ENCODE results near the gene BCL2L11.
A peak's percentile ranks its signal among the peaks of the same experiment; 100 is the strongest.
"Not testable (repeated sequence)": the region's sequence is repeated elsewhere in the genome, so short reads cannot be mapped to it uniquely, and the experiment has no call there.

The BCL2L11 gene, protein sequence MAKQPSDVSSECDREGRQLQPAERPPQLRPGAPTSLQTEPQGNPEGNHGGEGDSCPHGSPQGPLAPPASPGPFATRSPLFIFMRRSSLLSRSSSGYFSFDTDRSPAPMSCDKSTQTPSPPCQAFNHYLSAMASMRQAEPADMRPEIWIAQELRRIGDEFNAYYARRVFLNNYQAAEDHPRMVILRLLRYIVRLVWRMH
- long read RNA-seq, full-length matches to known transcripts: 8 of 11 reads
- long read RNA-seq, partial matches to known transcripts: 1 of 11 reads
- long read RNA-seq, other reads (novel, unspliced or antisense): 2 of 11 reads

DNA sequence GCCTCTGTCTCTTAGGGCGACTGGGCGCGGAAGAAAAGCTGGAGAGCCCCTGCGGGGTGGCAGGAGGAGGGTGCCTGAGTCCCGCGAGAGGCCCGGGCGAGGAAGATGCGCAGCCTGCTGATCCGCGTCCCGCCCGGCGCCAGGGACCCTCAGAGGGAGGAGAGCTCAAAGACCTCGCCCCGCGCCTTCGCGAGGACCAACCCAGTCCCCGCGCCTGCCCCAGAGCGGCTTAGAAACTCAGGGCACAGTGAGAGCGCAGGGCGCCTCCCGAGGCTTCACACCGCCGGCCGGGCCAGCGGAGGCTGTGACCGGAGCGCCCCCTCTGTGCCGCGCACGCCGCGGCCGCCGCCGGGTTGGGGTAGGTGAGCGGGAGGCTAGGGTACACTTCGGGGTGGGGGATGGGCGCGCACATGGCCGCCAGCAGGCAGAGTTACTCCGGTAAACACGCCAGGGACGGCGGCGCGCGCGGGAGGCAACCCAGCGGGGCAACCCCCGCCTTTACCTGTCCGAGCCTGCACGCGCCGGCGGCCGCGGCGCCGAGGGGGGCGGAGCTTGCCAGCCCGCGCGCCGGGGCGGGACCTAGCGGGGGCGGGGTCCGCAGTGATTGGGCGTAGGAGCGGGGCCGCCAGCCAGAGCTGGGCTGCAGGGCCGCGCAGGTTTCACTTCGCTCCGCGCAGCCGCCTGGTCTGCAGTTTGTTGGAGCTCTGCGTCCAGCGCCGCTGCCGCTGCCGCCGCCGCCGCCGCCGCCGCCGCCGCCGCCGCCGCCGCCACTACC, at the start of gene BCL2L11:
Gene BCL2L11 (plus strand): TSS at position 662 of the 775 bp plus-strand sequence. CDS start 2,832 bp downstream, outside the sequence.
- H3K27ac ChIP-seq (replicated peaks): peak within 1 kb of the TSS; percentile 95
- TF ChIP-seq, protein P1, sequence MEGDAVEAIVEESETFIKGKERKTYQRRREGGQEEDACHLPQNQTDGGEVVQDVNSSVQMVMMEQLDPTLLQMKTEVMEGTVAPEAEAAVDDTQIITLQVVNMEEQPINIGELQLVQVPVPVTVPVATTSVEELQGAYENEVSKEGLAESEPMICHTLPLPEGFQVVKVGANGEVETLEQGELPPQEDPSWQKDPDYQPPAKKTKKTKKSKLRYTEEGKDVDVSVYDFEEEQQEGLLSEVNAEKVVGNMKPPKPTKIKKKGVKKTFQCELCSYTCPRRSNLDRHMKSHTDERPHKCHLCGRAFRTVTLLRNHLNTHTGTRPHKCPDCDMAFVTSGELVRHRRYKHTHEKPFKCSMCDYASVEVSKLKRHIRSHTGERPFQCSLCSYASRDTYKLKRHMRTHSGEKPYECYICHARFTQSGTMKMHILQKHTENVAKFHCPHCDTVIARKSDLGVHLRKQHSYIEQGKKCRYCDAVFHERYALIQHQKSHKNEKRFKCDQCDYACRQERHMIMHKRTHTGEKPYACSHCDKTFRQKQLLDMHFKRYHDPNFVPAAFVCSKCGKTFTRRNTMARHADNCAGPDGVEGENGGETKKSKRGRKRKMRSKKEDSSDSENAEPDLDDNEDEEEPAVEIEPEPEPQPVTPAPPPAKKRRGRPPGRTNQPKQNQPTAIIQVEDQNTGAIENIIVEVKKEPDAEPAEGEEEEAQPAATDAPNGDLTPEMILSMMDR (IDR thresholded peaks at IDR 0.05; ENCODE audit: insufficient read depth, low read length): peak; percentile 1
- no peak for TF ChIP-seq GABPA (IDR thresholded peaks at IDR 0.05; ENCODE audit: low read depth)
- TF ChIP-seq POLR2AphosphoS5 (IDR thresholded peaks at IDR 0.05; ENCODE audit: low read depth): peak; percentile 73; the same call in 1 of the 2 replicates
- TF ChIP-seq, protein P2, sequence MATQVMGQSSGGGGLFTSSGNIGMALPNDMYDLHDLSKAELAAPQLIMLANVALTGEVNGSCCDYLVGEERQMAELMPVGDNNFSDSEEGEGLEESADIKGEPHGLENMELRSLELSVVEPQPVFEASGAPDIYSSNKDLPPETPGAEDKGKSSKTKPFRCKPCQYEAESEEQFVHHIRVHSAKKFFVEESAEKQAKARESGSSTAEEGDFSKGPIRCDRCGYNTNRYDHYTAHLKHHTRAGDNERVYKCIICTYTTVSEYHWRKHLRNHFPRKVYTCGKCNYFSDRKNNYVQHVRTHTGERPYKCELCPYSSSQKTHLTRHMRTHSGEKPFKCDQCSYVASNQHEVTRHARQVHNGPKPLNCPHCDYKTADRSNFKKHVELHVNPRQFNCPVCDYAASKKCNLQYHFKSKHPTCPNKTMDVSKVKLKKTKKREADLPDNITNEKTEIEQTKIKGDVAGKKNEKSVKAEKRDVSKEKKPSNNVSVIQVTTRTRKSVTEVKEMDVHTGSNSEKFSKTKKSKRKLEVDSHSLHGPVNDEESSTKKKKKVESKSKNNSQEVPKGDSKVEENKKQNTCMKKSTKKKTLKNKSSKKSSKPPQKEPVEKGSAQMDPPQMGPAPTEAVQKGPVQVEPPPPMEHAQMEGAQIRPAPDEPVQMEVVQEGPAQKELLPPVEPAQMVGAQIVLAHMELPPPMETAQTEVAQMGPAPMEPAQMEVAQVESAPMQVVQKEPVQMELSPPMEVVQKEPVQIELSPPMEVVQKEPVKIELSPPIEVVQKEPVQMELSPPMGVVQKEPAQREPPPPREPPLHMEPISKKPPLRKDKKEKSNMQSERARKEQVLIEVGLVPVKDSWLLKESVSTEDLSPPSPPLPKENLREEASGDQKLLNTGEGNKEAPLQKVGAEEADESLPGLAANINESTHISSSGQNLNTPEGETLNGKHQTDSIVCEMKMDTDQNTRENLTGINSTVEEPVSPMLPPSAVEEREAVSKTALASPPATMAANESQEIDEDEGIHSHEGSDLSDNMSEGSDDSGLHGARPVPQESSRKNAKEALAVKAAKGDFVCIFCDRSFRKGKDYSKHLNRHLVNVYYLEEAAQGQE (IDR thresholded peaks at IDR 0.05; ENCODE audit: insufficient replicate concordance, low read depth): peak; percentile 72
- no peak for TF ChIP-seq SPI1 (IDR thresholded peaks at IDR 0.05; ENCODE audit: borderline replicate concordance, low read depth)

DNA sequence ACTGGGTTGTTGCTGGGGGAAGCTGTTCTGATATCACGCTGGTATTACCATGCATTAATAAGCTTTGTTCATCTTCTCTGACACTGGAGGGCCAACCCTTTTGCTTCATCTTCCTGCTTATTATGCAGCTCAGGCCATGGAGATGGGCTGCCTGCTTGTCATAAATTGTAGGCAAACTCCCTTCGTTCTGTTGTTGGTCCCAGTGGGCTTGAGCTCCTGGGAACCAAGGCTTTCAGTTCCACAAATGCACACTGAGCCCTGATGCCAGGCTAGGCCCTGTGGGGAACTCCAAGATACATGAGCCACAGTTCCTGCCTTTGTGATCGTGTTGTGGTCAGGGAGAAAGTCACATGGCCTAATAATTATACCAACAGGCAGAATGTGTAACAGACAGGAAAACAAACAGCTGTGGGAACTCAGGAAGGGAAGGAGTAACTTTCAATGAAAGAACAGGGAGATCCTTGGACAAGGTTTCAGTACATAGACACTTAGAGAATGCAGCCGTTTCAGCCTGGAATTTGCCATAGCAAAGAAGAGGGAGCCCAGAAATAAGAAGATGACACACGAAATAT, 49.0 kb upstream of the BCL2L11 start:
- no peak overlapping the region for H3K27ac ChIP-seq (replicated peaks)
- peak in 1 of 2 experiments; percentile 43 for DNase-seq (ENCODE audit: low read depth in 1 of 2, low spot score in 1 of 2)
- TF ChIP-seq POLR2AphosphoS5 (IDR thresholded peaks at IDR 0.05; ENCODE audit: low read depth) (no peak), GABPA (IDR thresholded peaks at IDR 0.05; ENCODE audit: low read depth) (no peak)
- TF ChIP-seq, protein P1 (IDR thresholded peaks at IDR 0.05; ENCODE audit: insufficient read depth, low read length): no peak
- TF ChIP-seq, protein P2 (IDR thresholded peaks at IDR 0.05; ENCODE audit: insufficient replicate concordance, low read depth): no peak

More for the DNA sequence above, at the start of gene BCL2L11:
- H3K27me3 ChIP-seq (ENCODE audit: insufficient read depth, poor library complexity, severe bottlenecking): no peaks in the 10 kb centered on the region
- peak within 1 kb of the TSS; percentile 62 for H3K4me3 ChIP-seq (replicated peaks; ENCODE audit: insufficient read depth, low read length)
- DNase-seq (ENCODE audit: low read depth in 1 of 2, low spot score in 1 of 2): peak; percentile 85 to 90

DNA sequence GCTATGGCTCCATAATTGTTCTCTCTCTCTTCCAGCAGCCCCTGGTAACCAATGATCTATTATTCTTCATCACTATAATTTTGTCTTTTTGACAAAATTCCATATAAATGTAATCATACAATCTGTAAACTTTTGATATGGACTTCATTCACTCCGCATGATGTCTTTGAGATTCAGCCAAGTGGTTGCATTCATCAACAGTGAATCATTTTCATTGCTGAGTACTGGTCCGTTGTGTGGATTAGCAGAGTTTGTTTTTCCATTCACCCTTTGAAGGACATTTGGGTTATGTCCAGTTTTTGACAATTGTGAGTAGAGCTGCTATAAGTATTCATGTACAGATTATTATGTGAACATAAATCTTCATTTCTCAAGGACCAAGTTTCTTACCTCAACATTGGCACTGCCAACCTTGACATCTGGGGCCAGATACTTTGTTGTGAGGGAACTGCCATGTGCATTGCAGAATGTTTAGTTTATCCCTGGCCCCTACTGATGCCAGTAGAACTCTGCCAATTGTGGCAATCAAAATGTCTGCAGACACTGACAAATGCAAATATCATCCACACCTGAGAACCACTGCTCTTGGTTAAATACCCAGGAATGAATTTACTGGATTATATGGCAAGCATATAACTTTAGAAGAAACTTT, 48.4 kb upstream of the BCL2L11 start:
- no peak for TF ChIP-seq POLR2AphosphoS5 (IDR thresholded peaks at IDR 0.05; ENCODE audit: low read depth)
- TF ChIP-seq, protein P2 (IDR thresholded peaks at IDR 0.05; ENCODE audit: insufficient replicate concordance, low read depth): no peak
- TF ChIP-seq, protein P1 (IDR thresholded peaks at IDR 0.05; ENCODE audit: insufficient read depth, low read length): no peak
- no peak for TF ChIP-seq GABPA (IDR thresholded peaks at IDR 0.05; ENCODE audit: low read depth)
- no peak for TF ChIP-seq SPI1 (IDR thresholded peaks at IDR 0.05; ENCODE audit: borderline replicate concordance, low read depth)
- H3K27ac ChIP-seq (replicated peaks): no peak overlapping the region
- H3K4me3 ChIP-seq (replicated peaks; ENCODE audit: insufficient read depth, low read length): no peak overlapping the region
- DNase-seq (ENCODE audit: low read depth in 1 of 2, low spot score in 1 of 2): no peak
- no peaks in the 10 kb centered on the region for H3K27me3 ChIP-seq (ENCODE audit: insufficient read depth, poor library complexity, severe bottlenecking)

More for the DNA sequence above, 49.0 kb upstream of the BCL2L11 start:
- H3K4me3 ChIP-seq (replicated peaks; ENCODE audit: insufficient read depth, low read length): no peak overlapping the region
- no peaks in the 10 kb centered on the region for H3K27me3 ChIP-seq (ENCODE audit: insufficient read depth, poor library complexity, severe bottlenecking)

DNA sequence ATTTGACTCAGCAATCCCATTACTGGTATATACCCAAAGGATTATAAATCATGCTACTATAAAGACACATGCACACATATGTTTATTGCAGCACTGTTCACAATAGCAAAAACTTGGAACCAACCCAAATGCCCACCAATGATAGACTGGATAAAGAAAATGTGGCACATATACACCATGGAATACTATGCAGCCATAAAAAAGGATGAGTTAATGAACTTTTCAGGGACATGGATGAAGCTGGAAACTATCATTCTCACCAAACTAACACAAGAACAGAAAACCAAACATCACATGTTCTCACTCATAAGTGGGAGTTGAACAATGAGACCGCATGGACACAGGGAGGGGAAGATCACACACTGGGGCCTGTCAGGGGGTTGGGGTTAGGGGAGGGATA, 38.1 kb upstream of the BCL2L11 start:
- H3K27ac ChIP-seq (replicated peaks); H3K4me3 ChIP-seq (replicated peaks; ENCODE audit: insufficient read depth, low read length); DNase-seq (ENCODE audit: low read depth in 1 of 2, low spot score in 1 of 2); H3K27me3 ChIP-seq (ENCODE audit: insufficient read depth, poor library complexity, severe bottlenecking): not testable (repeated sequence)

Measured in HL-60 (cell line).